Astrocyte of the spinal cord (primary cell): ENCODE results near the gene GYG2.

Experiments
- DNase-seq: peaks from one replicate; pipeline ENCODE4 v3.0.0; 2011; ENCODE audit warnings: low read depth, low spot score
- H3K4me3 ChIP-seq: 2 replicates; pipeline ENCODE4 v1.5.1; 2011; ENCODE audit warnings: low read depth, mild to moderate bottlenecking, low read length, moderate library complexity
- CTCF ChIP-seq: IDR thresholded peaks from 2 replicates; pipeline ENCODE4 v1.5.1; 2012; ENCODE audit warnings: low read depth, mild to moderate bottlenecking, low read length, inconsistent platforms
- in situ Hi-C: cut with HindIII; loops from 2 replicates; pipeline ENCODE4 v1.10.0; 2017; ENCODE audit warnings: low sequenced_read_pairs

GYG2 gene

GRCh38 chrX:2819345-2820135 lies 9.2 kb upstream of the GYG2 start:
- in situ Hi-C loops: no loop called here

GRCh38 chrX:2820136-2820771 lies 8.5 kb upstream of the GYG2 start:
- no peak overlapping the region for H3K4me3 ChIP-seq
- no peak for TF ChIP-seq CTCF
- DNase-seq: no peak
- in situ Hi-C loops: no loop called here

More at GRCh38 chrX:2819345-2820135, 9.2 kb upstream of the GYG2 start:
- TF ChIP-seq CTCF: peak; percentile 50
- peak; percentile 15 for DNase-seq
- no peak overlapping the region for H3K4me3 ChIP-seq

GRCh38 chrX:2823795-2824386 lies 4.8 kb upstream of the GYG2 start:
- H3K4me3 ChIP-seq: no peak overlapping the region
- in situ Hi-C loops: no loop called here
- no peak for TF ChIP-seq CTCF
- DNase-seq: no peak

- no peak for TF ChIP-seq CTCF
- no peak overlapping the region for H3K4me3 ChIP-seq
- in situ Hi-C loops: no loop called here
- DNase-seq: no peak
Observed at GRCh38 chrX:2824886-2825285, 3.8 kb upstream of the GYG2 start.

GRCh38 chrX:2828959-2829411 lies 255 bp downstream of the GYG2 start:
- in situ Hi-C loops: no loop called here
- DNase-seq: no peak
- TF ChIP-seq CTCF: no peak
- peak overlapping the region; percentile 30 for H3K4me3 ChIP-seq

GRCh38 chrX:2829469-2830246 lies 928 bp downstream of the GYG2 start:
- no peak for DNase-seq
- in situ Hi-C loops: no loop called here
- TF ChIP-seq CTCF: no peak
- H3K4me3 ChIP-seq: peak overlapping the region; percentile 30
